ENCODE data around the gene CENPM.

The CENPM gene

GRCh38 chr22:41909310-41910049, 37.5 kb downstream of the CENPM start:
- no peak for DNase-seq
- CTCF ChIA-PET, result no interaction called here
- H3K27ac ChIP-seq (ENCODE audit: insufficient read depth in 1 of 2, low read depth in 1 of 2, low read length in 2 of 2, poor library complexity in 1 of 2, severe bottlenecking in 2 of 2), result no peak overlapping the region
- H3K9me3 ChIP-seq (ENCODE audit: control extremely low read depth in 1 of 5, control insufficient read depth in 4 of 5, insufficient read depth in 2 of 5, low read depth in 1 of 5, low read length in 4 of 5), result no peaks in the 10 kb centered on the region
- peak overlapping the region in 1 of 7 experiments; percentile 32 for H3K4me3 ChIP-seq (ENCODE audit: control insufficient read depth in 1 of 7, extremely low read depth in 1 of 7, insufficient read depth in 4 of 7, low read depth in 2 of 7, low read length in 6 of 7)
- POLR2A ChIA-PET, result no interaction called here
- H3K4me1 ChIP-seq (ENCODE audit: control extremely low read depth in 1 of 4, control insufficient read depth in 4 of 4, insufficient read depth in 4 of 4, low read length in 3 of 4), result peaks cover 0 to 32% (median 26%) of the 10 kb centered on the region in 4 experiments
- WGBS (ENCODE audit: insufficient coverage), result 42% methylated on average over 47 of the region's 55 CpGs
- H3K27me3 ChIP-seq (replicated peaks in 2 of 5; ENCODE audit: control insufficient read depth in 4 of 5, insufficient read depth in 5 of 5, low read length in 4 of 5), result peaks cover 0 to 59% (median 31%) of the 10 kb centered on the region in 5 experiments
- H3K36me3 ChIP-seq (ENCODE audit: control insufficient read depth in 4 of 4, insufficient read depth in 4 of 4, low read length in 3 of 4), result peaks cover 2 to 33% (median 21%) of the 10 kb centered on the region in 4 experiments

- Histone ChIP-seq H3K27ac (ENCODE audit: insufficient read depth in 1 of 2, low read depth in 1 of 2, low read length in 2 of 2, poor library complexity in 1 of 2, severe bottlenecking in 2 of 2) (no peak overlapping the region), H3K4me3 (ENCODE audit: control insufficient read depth in 1 of 7, extremely low read depth in 1 of 7, insufficient read depth in 4 of 7, low read depth in 2 of 7, low read length in 6 of 7) (no peak overlapping the region), H3K27me3 (replicated peaks in 2 of 5; ENCODE audit: control insufficient read depth in 4 of 5, insufficient read depth in 5 of 5, low read length in 4 of 5) (peaks cover 0 to 51% (median 31%) of the 10 kb centered on the region in 5 experiments), H3K9me3 (ENCODE audit: control extremely low read depth in 1 of 5, control insufficient read depth in 4 of 5, insufficient read depth in 2 of 5, low read depth in 1 of 5, low read length in 4 of 5) (no peaks in the 10 kb centered on the region), H3K36me3 (ENCODE audit: control insufficient read depth in 4 of 4, insufficient read depth in 4 of 4, low read length in 3 of 4) (peaks cover 4 to 41% (median 28%) of the 10 kb centered on the region in 4 experiments), H3K4me1 (ENCODE audit: control extremely low read depth in 1 of 4, control insufficient read depth in 4 of 4, insufficient read depth in 4 of 4, low read length in 3 of 4) (peaks cover 0 to 26% (median 25%) of the 10 kb centered on the region in 4 experiments)
- DNase-seq, result peak in 2 of 3 donors; percentile 35 to 37
- 77% methylated on average over 11 of the region's 14 CpGs for WGBS (ENCODE audit: insufficient coverage)
- CTCF ChIA-PET, result interaction anchor here (1.0 to 1.2 kb wide), 2 partner anchors 9 to 36 kb away, joined by 3 read pairs; no protein-coding TSS in a partner anchor
- POLR2A ChIA-PET, result no interaction called here
These were observed 38.3 kb downstream of the CENPM start for GRCh38 chr22:41908411-41909309.

DNA sequence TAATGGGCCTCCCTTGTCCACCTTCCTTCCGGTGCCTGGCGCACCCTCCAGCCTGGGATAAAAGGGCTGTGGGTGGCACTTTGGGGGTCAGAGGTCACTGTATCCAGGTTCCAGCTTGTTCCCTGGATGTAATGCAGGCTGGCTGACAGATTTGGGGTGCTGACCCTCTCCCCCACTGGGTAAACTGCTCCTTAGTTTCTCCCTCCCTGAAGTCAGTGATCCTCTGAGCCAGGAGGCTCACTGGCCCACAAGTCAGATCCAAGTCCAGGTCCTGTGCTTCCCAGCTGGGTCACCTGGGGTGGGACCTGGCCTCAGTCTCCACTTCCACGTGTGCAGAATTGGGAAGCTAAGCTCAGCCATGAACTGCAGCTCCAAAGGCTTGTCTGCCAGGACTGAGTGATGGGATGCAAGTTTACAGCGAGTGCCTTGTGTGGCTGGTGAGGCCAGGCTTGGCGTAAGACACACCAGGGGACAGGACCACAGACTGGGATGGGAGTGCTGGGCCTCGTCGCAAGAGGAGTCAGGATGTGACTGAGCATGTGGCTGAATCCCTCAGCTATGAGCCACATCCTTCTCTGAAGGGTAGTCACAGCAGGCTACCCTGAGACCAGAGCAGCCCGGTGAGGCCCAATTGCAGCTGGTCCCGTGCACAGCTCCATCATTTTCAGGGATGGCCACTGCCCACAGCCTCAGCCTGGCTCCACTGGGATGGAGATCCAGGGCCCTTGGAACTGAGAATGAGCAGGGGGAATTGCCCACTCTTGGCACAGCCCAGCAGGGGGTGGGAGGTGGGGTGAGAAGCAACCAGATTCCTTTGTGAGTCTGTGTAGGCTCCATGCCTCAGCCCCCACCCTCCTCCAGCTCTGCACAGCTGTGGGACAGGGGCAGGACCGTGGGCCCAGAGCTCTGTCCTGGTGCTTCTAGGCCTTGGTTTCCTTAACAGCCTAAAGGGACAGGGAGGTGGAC, 39.2 kb downstream of the CENPM start:
- CTCF ChIA-PET, result interaction anchor here (0.5 to 1.2 kb wide), 5 partner anchors 8 to 215 kb away, joined by 3 to 4 read pairs (median 3); no protein-coding TSS in a partner anchor
- WGBS (ENCODE audit: insufficient coverage), result 88% methylated on average over 6 of the region's 10 CpGs
- peaks cover 4 to 50% (median 34%) of the 10 kb centered on the region in 4 experiments for H3K36me3 ChIP-seq (ENCODE audit: control insufficient read depth in 4 of 4, insufficient read depth in 4 of 4, low read length in 3 of 4)
- peaks cover 0 to 42% (median 24%) of the 10 kb centered on the region in 5 experiments for H3K27me3 ChIP-seq (replicated peaks in 2 of 5; ENCODE audit: control insufficient read depth in 4 of 5, insufficient read depth in 5 of 5, low read length in 4 of 5)
- H3K9me3 ChIP-seq (ENCODE audit: control extremely low read depth in 1 of 5, control insufficient read depth in 4 of 5, insufficient read depth in 2 of 5, low read depth in 1 of 5, low read length in 4 of 5), result no peaks in the 10 kb centered on the region
- H3K4me3 ChIP-seq (ENCODE audit: control insufficient read depth in 1 of 7, extremely low read depth in 1 of 7, insufficient read depth in 4 of 7, low read depth in 2 of 7, low read length in 6 of 7), result no peak overlapping the region
- H3K4me1 ChIP-seq (ENCODE audit: control extremely low read depth in 1 of 4, control insufficient read depth in 4 of 4, insufficient read depth in 4 of 4, low read length in 3 of 4), result peaks cover 0 to 26% (median 25%) of the 10 kb centered on the region in 4 experiments
- POLR2A ChIA-PET, result no interaction called here
- no peak for DNase-seq
- H3K27ac ChIP-seq (ENCODE audit: insufficient read depth in 1 of 2, low read depth in 1 of 2, low read length in 2 of 2, poor library complexity in 1 of 2, severe bottlenecking in 2 of 2), result no peak overlapping the region

- WGBS (ENCODE audit: insufficient coverage), result 94% methylated on average over 2 of the region's 5 CpGs
- peaks cover 0 to 33% (median 17%) of the 10 kb centered on the region in 5 experiments for H3K27me3 ChIP-seq (replicated peaks in 2 of 5; ENCODE audit: control insufficient read depth in 4 of 5, insufficient read depth in 5 of 5, low read length in 4 of 5)
- peaks cover 0 to 26% (median 25%) of the 10 kb centered on the region in 4 experiments for H3K4me1 ChIP-seq (ENCODE audit: control extremely low read depth in 1 of 4, control insufficient read depth in 4 of 4, insufficient read depth in 4 of 4, low read length in 3 of 4)
- H3K36me3 ChIP-seq (ENCODE audit: control insufficient read depth in 4 of 4, insufficient read depth in 4 of 4, low read length in 3 of 4), result peaks cover 4 to 59% (median 41%) of the 10 kb centered on the region in 4 experiments
- H3K27ac ChIP-seq (ENCODE audit: insufficient read depth in 1 of 2, low read depth in 1 of 2, low read length in 2 of 2, poor library complexity in 1 of 2, severe bottlenecking in 2 of 2), result no peak overlapping the region
- no peak overlapping the region for H3K4me3 ChIP-seq (ENCODE audit: control insufficient read depth in 1 of 7, extremely low read depth in 1 of 7, insufficient read depth in 4 of 7, low read depth in 2 of 7, low read length in 6 of 7)
- ChIA-PET CTCF (interaction anchor here (1.0 kb wide), 1 partner anchor 37 kb away, joined by 3 read pairs; no protein-coding TSS in a partner anchor), POLR2A (no interaction called here)
- no peak for DNase-seq
- no peaks in the 10 kb centered on the region for H3K9me3 ChIP-seq (ENCODE audit: control extremely low read depth in 1 of 5, control insufficient read depth in 4 of 5, insufficient read depth in 2 of 5, low read depth in 1 of 5, low read length in 4 of 5)
These were observed 40.1 kb downstream of the CENPM start for GRCh38 chr22:41906822-41907221.

DNA sequence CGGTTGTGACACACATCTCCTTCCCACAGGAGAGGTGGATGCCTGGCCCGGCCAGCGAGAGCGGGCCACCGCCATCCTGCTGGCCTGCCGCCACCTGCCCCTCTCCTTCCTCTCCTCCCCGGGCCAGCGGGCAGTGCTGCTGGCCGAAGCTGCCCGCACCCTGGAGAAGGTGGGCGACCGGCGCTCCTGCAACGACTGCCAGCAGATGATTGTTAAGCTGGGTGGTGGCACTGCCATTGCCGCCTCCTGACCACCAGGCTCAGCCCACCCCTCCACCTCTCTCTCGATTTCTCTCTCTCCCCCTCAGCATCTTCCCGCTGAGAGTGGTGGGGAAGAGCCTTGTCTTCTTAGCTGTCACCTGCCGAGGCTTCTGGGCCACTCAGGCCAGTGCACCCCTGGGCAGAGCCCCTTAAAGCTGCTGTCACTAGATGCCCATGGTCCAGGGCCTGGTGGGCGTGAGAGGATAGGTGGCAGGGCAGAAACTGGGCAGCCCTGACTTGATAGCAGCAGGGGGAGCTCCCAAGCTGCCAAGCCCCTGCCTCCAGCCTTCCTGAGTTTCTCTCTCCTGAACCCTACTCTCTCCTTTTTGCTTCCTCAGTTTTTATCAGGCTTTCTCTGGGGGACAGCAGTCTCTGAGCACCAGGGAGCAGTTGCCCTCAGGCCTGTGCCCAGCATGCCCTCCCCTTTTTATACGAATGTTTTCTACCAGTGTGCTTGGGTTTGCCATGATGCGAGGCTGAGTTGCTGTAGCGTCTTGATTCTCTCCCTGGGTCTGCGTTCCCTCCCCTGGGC, 41.3 kb downstream of the CENPM start:
- Histone ChIP-seq H3K4me3 (ENCODE audit: control insufficient read depth in 1 of 7, extremely low read depth in 1 of 7, insufficient read depth in 4 of 7, low read depth in 2 of 7, low read length in 6 of 7) (no peak overlapping the region), H3K27me3 (replicated peaks in 2 of 5; ENCODE audit: control insufficient read depth in 4 of 5, insufficient read depth in 5 of 5, low read length in 4 of 5) (peaks cover 0 to 21% (median 7%) of the 10 kb centered on the region in 5 experiments), H3K36me3 (ENCODE audit: control insufficient read depth in 4 of 4, insufficient read depth in 4 of 4, low read length in 3 of 4) (peaks cover 6 to 69% (median 48%) of the 10 kb centered on the region in 4 experiments), H3K9me3 (ENCODE audit: control extremely low read depth in 1 of 5, control insufficient read depth in 4 of 5, insufficient read depth in 2 of 5, low read depth in 1 of 5, low read length in 4 of 5) (no peaks in the 10 kb centered on the region), H3K4me1 (ENCODE audit: control extremely low read depth in 1 of 4, control insufficient read depth in 4 of 4, insufficient read depth in 4 of 4, low read length in 3 of 4) (peaks cover 0 to 20% (median 19%) of the 10 kb centered on the region in 4 experiments), H3K27ac (ENCODE audit: insufficient read depth in 1 of 2, low read depth in 1 of 2, low read length in 2 of 2, poor library complexity in 1 of 2, severe bottlenecking in 2 of 2) (no peak overlapping the region)
- ChIA-PET CTCF (no interaction called here), POLR2A (interaction anchor here (0.7 kb wide), 1 partner anchor 35 kb away, joined by 3 read pairs; no protein-coding TSS in a partner anchor)
- DNase-seq, result no peak
- 98% methylated on average over 20 of the region's 23 CpGs for WGBS (ENCODE audit: insufficient coverage)
